AG10803 (cell line): ENCODE measurements around the gene RALGAPA2.

ENCODE experiments used
- DNase-seq: peaks from one replicate; pipeline ENCODE4 v3.0.0; 2010; ENCODE audit warnings: low read depth
- H3K4me3 ChIP-seq: 2 replicates; pipeline ENCODE4 v1.5.1; 2011; ENCODE audit warnings: mild to moderate bottlenecking, low read length, control low read depth
- TF ChIP-seq, protein P1 (sequence below): conservative IDR thresholded peaks from 2 replicates; pipeline ENCODE4 v1.5.1; 2011; ENCODE audit warnings: mild to moderate bottlenecking, low read length, control low read depth, inconsistent platforms

Gene RALGAPA2

GRCh38 chr20:20439602-20440190 is 272.7 kb downstream of the RALGAPA2 start:
- TF ChIP-seq, protein P1, sequence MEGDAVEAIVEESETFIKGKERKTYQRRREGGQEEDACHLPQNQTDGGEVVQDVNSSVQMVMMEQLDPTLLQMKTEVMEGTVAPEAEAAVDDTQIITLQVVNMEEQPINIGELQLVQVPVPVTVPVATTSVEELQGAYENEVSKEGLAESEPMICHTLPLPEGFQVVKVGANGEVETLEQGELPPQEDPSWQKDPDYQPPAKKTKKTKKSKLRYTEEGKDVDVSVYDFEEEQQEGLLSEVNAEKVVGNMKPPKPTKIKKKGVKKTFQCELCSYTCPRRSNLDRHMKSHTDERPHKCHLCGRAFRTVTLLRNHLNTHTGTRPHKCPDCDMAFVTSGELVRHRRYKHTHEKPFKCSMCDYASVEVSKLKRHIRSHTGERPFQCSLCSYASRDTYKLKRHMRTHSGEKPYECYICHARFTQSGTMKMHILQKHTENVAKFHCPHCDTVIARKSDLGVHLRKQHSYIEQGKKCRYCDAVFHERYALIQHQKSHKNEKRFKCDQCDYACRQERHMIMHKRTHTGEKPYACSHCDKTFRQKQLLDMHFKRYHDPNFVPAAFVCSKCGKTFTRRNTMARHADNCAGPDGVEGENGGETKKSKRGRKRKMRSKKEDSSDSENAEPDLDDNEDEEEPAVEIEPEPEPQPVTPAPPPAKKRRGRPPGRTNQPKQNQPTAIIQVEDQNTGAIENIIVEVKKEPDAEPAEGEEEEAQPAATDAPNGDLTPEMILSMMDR, result no peak
- no peak for DNase-seq
- H3K4me3 ChIP-seq, result no peak overlapping the region

DNA sequence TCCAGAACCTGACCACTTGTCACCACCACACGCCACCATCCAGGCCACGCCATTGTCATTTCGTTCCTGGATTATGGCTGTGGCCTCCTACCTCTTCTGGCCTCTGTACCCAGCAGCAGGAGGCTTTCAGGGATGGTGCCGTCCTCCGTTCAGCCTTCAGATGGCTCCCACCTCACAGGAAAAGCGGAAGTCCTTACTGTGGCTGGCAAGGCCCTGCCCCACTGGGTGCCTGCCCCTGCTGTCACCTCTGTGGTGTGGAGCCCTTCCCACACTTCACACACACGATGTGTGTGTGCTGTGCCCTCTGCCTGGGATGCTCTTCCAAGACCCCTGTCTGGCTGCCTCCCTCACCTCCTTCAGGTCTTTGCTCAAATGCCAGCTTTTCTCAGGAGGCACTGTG is 275.1 kb downstream of the RALGAPA2 start:
- H3K4me3 ChIP-seq, result no peak overlapping the region
- TF ChIP-seq, protein P1, result no peak
- no peak for DNase-seq

GRCh38 chr20:20436689-20437088 is 275.8 kb downstream of the RALGAPA2 start:
- DNase-seq, result no peak
- TF ChIP-seq, protein P1, result no peak
- H3K4me3 ChIP-seq, result no peak overlapping the region

DNA sequence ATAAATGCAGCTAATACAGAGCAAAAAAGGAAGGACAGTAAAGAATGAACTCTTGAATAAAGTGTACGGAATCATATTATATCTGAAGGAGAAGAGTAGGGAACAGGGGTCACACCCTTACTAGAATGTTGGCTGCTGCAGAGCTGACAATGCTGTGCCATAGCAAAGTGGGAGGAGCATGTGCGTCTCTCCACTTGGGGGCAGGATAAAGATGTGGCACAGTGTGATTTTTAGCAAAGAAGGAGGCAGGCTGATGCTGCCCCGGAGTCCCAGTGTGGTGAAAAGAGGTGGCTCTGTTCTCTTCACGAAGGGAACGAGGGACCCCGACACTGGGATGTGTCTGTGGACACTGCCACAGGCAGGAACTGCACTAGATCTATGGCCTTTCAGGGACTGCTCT is 277.0 kb downstream of the RALGAPA2 start:
- no peak overlapping the region for H3K4me3 ChIP-seq
- DNase-seq, result no peak
- TF ChIP-seq, protein P1, result no peak

- no peak for DNase-seq
- no peak overlapping the region for H3K4me3 ChIP-seq
- TF ChIP-seq, protein P1, result no peak
Observed at GRCh38 chr20:20432618-20433286, 279.7 kb downstream of the RALGAPA2 start.

GRCh38 chr20:20430066-20430465 is 282.4 kb downstream of the RALGAPA2 start:
- DNase-seq, result no peak

More at GRCh38 chr20:20430066-20430465, 282.4 kb downstream of the RALGAPA2 start:
- TF ChIP-seq, protein P1, result no peak
- no peak overlapping the region for H3K4me3 ChIP-seq
